Activated CD4-positive, alpha-beta memory T cell treated with anti-CD3 and anti-CD28 coated beads for 36 hours (primary cell): ENCODE results near the gene GLIS1. TPM values are rescaled to one million over a fixed set of nuclear protein-coding genes. Genes with fewer than 3 reads are reported as not detected.
A peak's percentile ranks its signal among the peaks of the same experiment; 100 is the strongest.

Source experiments
- CTCF ChIA-PET: fragments of 350-600 bp; sonication (Branson Sonifier 250); formaldehyde crosslinking; loops from one replicate; lab custom pipeline; 2021; ENCODE audit warnings: antibody characterized with exemption, inconsistent platforms; lab: Charles Lee
- POLR2A ChIA-PET: fragments of 350-600 bp; sonication (Branson Sonifier 250); formaldehyde crosslinking; loops from one replicate; lab custom pipeline; 2021; ENCODE audit warnings: antibody characterized with exemption; lab: Charles Lee
- DNase-seq: peaks from one replicate; pipeline ENCODE4 v3.0.0-alpha.2; 2020
- H3K27ac Mint-ChIP-seq: one replicate; pipeline ENCODE4 v1.8.0; 2021; ENCODE audit warnings: mixed read lengths
- H3K27me3 Mint-ChIP-seq: one replicate; pipeline ENCODE4 v1.8.0; 2021; ENCODE audit warnings: mixed read lengths
- H3K36me3 Mint-ChIP-seq: one replicate; pipeline ENCODE4 v1.8.0; 2021; ENCODE audit warnings: mixed read lengths
- H3K4me1 Mint-ChIP-seq: one replicate; pipeline ENCODE4 v1.8.0; 2021; ENCODE audit warnings: low read depth, mixed read lengths
- H3K4me3 Mint-ChIP-seq: one replicate; pipeline ENCODE4 v1.8.0; 2021; ENCODE audit warnings: mild to moderate bottlenecking, mixed read lengths
- H3K9me3 Mint-ChIP-seq: one replicate; pipeline ENCODE4 v1.8.0; 2021; ENCODE audit warnings: mixed read lengths
- intact Hi-C: fragments of 100-400 bp; cut with micrococcal nuclease; formaldehyde crosslinking; loops from one replicate; pipeline ENCODE4 v1.15.1; 2023
- total RNA-seq, 2 experiments: library from RNA; stranded (reverse); gene quantifications; one replicate each; pipeline ENCODE4 v1.2.3, GENCODE V29; 2021

Gene GLIS1
- total RNA-seq, 2 experiments from 2014 or later, result not detected

- ChIA-PET CTCF (no interaction called here), POLR2A (interaction anchor here (0.6 kb wide), 1 partner anchor 105 kb away, joined by 3 read pairs; no protein-coding TSS in a partner anchor)
- Mint-ChIP-seq H3K27ac (no peak overlapping the region), H3K4me3 (no peak overlapping the region), H3K36me3 (no peaks in the 10 kb centered on the region), H3K9me3 (no peaks in the 10 kb centered on the region), H3K4me1 (no peaks in the 10 kb centered on the region), H3K27me3 (no peaks in the 10 kb centered on the region)
- DNase-seq, result no peak
- intact Hi-C loops, result no loop called here
These were observed 146.4 kb downstream of the GLIS1 start for GRCh38 chr1:53592521-53592982.

- POLR2A ChIA-PET, result no interaction called here
- no peak for DNase-seq
- intact Hi-C loops, result no loop called here
- no peaks in the 10 kb centered on the region for H3K9me3 Mint-ChIP-seq
- H3K4me1 Mint-ChIP-seq, result no peaks in the 10 kb centered on the region
- H3K27me3 Mint-ChIP-seq, result no peaks in the 10 kb centered on the region
- H3K27ac Mint-ChIP-seq, result no peak overlapping the region
- CTCF ChIA-PET, result no interaction called here
- H3K36me3 Mint-ChIP-seq, result no peaks in the 10 kb centered on the region
- H3K4me3 Mint-ChIP-seq, result no peak overlapping the region
These were observed 147.0 kb downstream of the GLIS1 start for GRCh38 chr1:53591924-53592323.

GRCh38 chr1:53590531-53591515 is 148.1 kb downstream of the GLIS1 start:
- ChIA-PET CTCF (no interaction called here), POLR2A (no interaction called here)
- DNase-seq, result no peak
- Mint-ChIP-seq H3K9me3 (no peaks in the 10 kb centered on the region), H3K36me3 (no peaks in the 10 kb centered on the region), H3K4me1 (no peaks in the 10 kb centered on the region), H3K4me3 (no peak overlapping the region), H3K27me3 (no peaks in the 10 kb centered on the region), H3K27ac (no peak overlapping the region)
- intact Hi-C loops, result no loop called here

- ChIA-PET CTCF (no interaction called here), POLR2A (no interaction called here)
- intact Hi-C loops, result no loop called here
- Mint-ChIP-seq H3K9me3 (no peaks in the 10 kb centered on the region), H3K4me1 (peaks cover 4% of the 10 kb centered on the region), H3K27me3 (no peaks in the 10 kb centered on the region), H3K36me3 (no peaks in the 10 kb centered on the region), H3K4me3 (no peak overlapping the region), H3K27ac (no peak overlapping the region)
- no peak for DNase-seq
These were observed 148.9 kb downstream of the GLIS1 start for GRCh38 chr1:53590104-53590503.

- no peaks in the 10 kb centered on the region for H3K36me3 Mint-ChIP-seq
- POLR2A ChIA-PET, result no interaction called here
- no peaks in the 10 kb centered on the region for H3K27me3 Mint-ChIP-seq
- no peaks in the 10 kb centered on the region for H3K9me3 Mint-ChIP-seq
- intact Hi-C loops, result no loop called here
- CTCF ChIA-PET, result no interaction called here
- H3K4me3 Mint-ChIP-seq, result no peak overlapping the region
- no peak overlapping the region for H3K27ac Mint-ChIP-seq
- H3K4me1 Mint-ChIP-seq, result peaks cover 6% of the 10 kb centered on the region
- DNase-seq, result no peak
These were observed 149.7 kb downstream of the GLIS1 start for GRCh38 chr1:53589043-53589887.

- H3K4me1 Mint-ChIP-seq, result peaks cover 6% of the 10 kb centered on the region
- no peaks in the 10 kb centered on the region for H3K9me3 Mint-ChIP-seq
- H3K27ac Mint-ChIP-seq, result no peak overlapping the region
- intact Hi-C loops, result no loop called here
- H3K36me3 Mint-ChIP-seq, result no peaks in the 10 kb centered on the region
- H3K27me3 Mint-ChIP-seq, result no peaks in the 10 kb centered on the region
- ChIA-PET POLR2A (no interaction called here), CTCF (no interaction called here)
- no peak for DNase-seq
- H3K4me3 Mint-ChIP-seq, result no peak overlapping the region
These were observed 150.7 kb downstream of the GLIS1 start for GRCh38 chr1:53588053-53588779.

- no peaks in the 10 kb centered on the region for H3K9me3 Mint-ChIP-seq
- no peaks in the 10 kb centered on the region for H3K36me3 Mint-ChIP-seq
- ChIA-PET POLR2A (no interaction called here), CTCF (no interaction called here)
- no peak for DNase-seq
- H3K27ac Mint-ChIP-seq, result no peak overlapping the region
- no peaks in the 10 kb centered on the region for H3K27me3 Mint-ChIP-seq
- intact Hi-C loops, result no loop called here
- H3K4me3 Mint-ChIP-seq, result no peak overlapping the region
- peaks cover 6% of the 10 kb centered on the region for H3K4me1 Mint-ChIP-seq
These were observed 151.5 kb downstream of the GLIS1 start for GRCh38 chr1:53587252-53587988.

GRCh38 chr1:53586765-53587164 is 152.2 kb downstream of the GLIS1 start:
- no peak overlapping the region for H3K4me3 Mint-ChIP-seq
- CTCF ChIA-PET, result no interaction called here

GRCh38 chr1:53585565-53585964 is 153.4 kb downstream of the GLIS1 start:
- no peak overlapping the region for H3K4me3 Mint-ChIP-seq
- H3K9me3 Mint-ChIP-seq, result no peaks in the 10 kb centered on the region
- intact Hi-C loops, result no loop called here
- ChIA-PET POLR2A (no interaction called here), CTCF (no interaction called here)
- DNase-seq, result no peak
- no peaks in the 10 kb centered on the region for H3K36me3 Mint-ChIP-seq
- H3K4me1 Mint-ChIP-seq, result peaks cover 6% of the 10 kb centered on the region
- H3K27ac Mint-ChIP-seq, result no peak overlapping the region
- no peaks in the 10 kb centered on the region for H3K27me3 Mint-ChIP-seq

More at GRCh38 chr1:53586765-53587164, 152.2 kb downstream of the GLIS1 start:
- Mint-ChIP-seq H3K36me3 (no peaks in the 10 kb centered on the region), H3K4me1 (peaks cover 6% of the 10 kb centered on the region), H3K9me3 (no peaks in the 10 kb centered on the region), H3K27ac (no peak overlapping the region), H3K27me3 (no peaks in the 10 kb centered on the region)
- POLR2A ChIA-PET, result no interaction called here
- intact Hi-C loops, result no loop called here
- DNase-seq, result no peak

- Mint-ChIP-seq H3K36me3 (no peaks in the 10 kb centered on the region), H3K4me3 (no peak overlapping the region), H3K4me1 (peaks cover 6% of the 10 kb centered on the region), H3K27ac (no peak overlapping the region), H3K9me3 (no peaks in the 10 kb centered on the region), H3K27me3 (no peaks in the 10 kb centered on the region)
- peak; percentile 52 for DNase-seq
- CTCF ChIA-PET, result no interaction called here
- POLR2A ChIA-PET, result no interaction called here
- intact Hi-C loops, result no loop called here
These were observed 153.8 kb downstream of the GLIS1 start for GRCh38 chr1:53585129-53585528.

GRCh38 chr1:53584777-53585107 is 154.2 kb downstream of the GLIS1 start:
- H3K9me3 Mint-ChIP-seq, result no peaks in the 10 kb centered on the region
- CTCF ChIA-PET, result no interaction called here
- no peak for DNase-seq
- POLR2A ChIA-PET, result no interaction called here
- intact Hi-C loops, result no loop called here
- H3K4me3 Mint-ChIP-seq, result no peak overlapping the region
- H3K27me3 Mint-ChIP-seq, result no peaks in the 10 kb centered on the region
- peaks cover 6% of the 10 kb centered on the region for H3K4me1 Mint-ChIP-seq
- no peaks in the 10 kb centered on the region for H3K36me3 Mint-ChIP-seq
- no peak overlapping the region for H3K27ac Mint-ChIP-seq
